ENCODE results near the gene CHD6.
A peak's percentile ranks its signal among the peaks of the same experiment; 100 is the strongest.

CHD6 gene

GRCh38 chr20:41617902-41618806 lies at the start of gene CHD6:
TSS of gene CHD6 (minus strand) at chr20:41618377. CDS start at chr20:41551337, 67,040 bp downstream.
- peak; percentile 97 for DNase-seq

DNA sequence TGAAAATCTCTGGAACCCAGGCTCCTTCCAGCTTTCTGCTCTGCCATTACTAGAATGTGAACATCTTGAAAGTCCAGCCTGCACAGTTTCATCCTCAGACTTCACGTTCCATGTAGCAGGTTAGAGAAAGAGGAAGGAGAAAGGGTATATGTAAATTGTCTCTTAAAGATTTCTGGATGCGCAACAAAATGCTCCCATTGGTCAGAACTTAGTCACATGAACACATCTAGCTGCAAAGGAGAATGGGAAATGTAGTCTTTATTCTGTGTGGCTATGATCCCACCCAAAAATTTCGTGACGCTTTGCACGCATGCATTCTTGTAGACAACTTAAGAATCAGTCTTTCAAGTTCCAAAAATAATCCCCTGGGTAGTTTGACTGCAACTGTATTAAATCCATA lies 46.4 kb upstream of the CHD6 start:
- no peak for DNase-seq

GRCh38 chr20:41657655-41658054 lies 39.5 kb upstream of the CHD6 start:
- DNase-seq, result no peak

DNA sequence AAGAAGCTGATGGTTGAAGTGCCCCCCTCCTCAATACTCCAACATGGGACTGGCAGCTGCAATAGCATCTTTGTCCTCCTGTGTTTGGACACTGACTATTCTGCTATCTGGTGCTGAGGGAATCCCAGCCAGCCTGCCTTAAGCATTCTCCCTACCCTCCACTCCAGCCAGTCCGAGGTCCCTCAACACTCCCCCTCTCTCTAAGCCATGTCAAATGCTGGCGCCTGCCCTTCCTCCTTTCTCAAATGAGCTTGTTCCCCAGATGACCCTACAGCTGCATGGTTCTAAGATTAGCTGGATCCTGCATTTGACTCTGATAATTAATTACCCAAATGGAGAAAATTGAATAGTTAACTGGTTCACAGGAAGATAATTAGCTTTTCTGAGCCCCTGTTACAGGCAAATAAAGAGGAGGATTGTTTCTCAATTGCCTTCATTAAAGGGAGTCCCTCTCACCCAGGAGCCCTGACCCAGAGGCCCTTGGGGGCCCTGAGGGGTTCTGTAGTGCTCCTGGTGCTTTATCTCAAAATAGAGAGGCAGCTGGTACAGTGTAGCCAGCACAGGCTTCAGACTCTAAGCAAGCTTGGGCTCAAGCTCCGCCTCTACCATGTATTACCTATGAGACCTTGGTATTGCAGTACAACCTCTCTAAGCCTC lies 37.9 kb upstream of the CHD6 start:
- no peak for DNase-seq

DNA sequence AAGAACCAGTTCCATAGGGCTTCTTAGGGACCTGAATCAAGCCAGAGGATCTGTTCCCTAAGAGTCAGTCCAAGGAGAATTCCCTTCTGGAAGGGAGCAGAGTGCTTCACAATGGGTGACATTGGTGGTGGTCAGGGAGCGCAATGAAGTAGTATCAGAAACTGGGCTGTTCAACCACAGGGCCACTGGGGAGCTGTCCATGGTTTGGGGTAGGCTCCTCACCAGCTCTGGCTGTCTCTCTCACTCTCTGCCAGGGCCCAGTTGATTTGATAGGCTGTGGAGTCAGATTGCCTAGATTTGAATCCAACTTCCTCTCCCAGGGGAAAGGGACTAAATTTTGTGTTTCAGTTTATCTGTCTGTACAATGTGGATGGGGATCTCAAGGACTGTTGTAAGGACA lies 36.7 kb upstream of the CHD6 start:
- DNase-seq, result no peak

DNA sequence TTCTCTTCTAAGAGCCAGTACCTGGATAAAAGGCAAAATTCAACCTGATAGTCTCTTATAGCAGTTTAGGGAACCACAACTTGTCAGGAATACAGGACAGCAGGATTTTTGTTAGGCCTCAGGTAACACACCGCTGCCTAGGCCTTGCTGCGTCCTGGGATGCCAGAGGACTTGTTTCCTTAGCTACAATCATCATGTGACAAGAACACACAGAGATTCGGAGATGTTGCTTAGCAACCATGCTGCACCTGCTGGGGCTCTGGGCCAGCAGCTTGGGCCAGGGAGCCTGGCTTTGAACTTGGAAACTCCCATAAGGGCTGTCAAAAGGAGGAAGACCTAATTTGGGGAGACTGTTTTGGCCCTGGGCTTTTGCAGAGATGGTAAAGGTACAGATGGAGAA lies 36.1 kb upstream of the CHD6 start:
- DNase-seq, result no peak

DNA sequence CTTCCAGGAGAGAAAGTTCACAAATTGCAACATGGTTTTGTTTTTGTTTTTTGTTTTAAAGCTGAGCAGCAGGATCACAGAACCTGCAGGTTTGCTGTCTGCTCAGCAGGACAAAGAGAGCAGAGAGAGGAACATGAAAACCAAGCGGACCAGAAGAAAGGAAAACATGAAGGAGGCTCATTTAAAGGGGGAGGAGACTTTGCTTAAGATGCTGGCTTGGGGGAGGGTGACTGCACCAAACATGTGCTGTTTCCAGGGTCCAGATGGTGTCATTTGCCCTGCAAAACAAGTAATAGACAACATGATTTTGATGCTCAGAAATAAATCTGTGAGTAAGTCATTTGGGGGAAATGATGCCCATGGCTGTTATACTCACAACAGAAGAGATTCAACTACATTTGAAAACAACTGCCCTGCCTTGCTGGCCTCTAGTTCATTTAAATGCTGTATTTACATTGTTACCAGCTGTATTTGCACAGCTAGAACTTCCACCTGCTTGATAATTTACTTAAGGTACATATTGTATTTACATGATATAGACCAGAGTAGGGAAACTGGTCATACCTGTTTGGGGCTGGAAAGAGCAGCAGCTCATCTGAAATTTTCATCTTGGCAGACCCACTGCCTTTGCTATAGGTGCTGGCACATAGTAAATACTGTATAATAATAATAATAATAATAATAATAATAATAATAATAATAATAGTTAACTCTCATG lies 32.2 kb upstream of the CHD6 start:
- no peak for DNase-seq

DNA sequence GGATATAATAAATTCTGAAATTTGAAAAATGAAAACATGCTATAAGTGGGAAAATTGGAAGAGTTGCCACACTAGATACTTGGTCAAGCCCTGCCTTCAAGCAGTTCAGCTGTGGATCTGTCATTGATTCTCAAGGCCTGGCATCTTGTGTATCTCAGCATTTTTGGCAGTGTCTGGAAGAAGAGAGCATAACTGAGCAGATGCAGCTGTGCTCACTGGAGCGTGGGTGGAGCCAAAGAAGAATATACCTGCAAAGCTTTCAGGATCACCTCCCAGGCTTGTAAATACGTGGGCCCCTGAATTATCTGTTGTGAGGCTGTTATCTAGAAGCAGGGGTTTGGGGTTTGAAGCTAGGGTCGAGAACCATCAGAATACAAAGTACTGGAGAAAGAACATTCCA lies 31.3 kb upstream of the CHD6 start:
- no peak for DNase-seq

- no peak for DNase-seq
Observed at GRCh38 chr20:41645372-41645771, 27.2 kb upstream of the CHD6 start.

- no peak for DNase-seq
Observed at GRCh38 chr20:41643504-41643938, 25.3 kb upstream of the CHD6 start.

GRCh38 chr20:41639630-41640029 lies 21.5 kb upstream of the CHD6 start:
- DNase-seq, result no peak

GRCh38 chr20:41638456-41638855 lies 20.3 kb upstream of the CHD6 start:
- DNase-seq, result no peak

DNA sequence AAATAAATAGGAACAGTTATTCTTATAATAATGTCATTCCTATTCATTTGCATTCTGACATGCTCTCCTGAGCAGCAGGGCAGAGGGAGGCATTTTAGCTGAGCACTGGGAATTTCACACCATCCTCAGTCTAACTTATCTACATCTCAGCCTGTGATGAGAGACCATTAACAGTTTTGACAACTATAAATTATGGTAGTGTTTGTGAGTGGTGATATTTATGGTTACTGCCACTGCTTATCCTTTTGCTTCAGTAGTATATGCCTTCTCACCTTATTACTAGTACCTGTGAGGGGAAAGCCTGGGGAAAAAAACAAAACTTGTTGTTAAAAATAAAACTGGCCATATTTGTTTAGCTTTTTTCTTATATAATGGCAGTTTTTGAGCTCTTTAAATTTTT lies 17.0 kb upstream of the CHD6 start:
- DNase-seq, result no peak

DNA sequence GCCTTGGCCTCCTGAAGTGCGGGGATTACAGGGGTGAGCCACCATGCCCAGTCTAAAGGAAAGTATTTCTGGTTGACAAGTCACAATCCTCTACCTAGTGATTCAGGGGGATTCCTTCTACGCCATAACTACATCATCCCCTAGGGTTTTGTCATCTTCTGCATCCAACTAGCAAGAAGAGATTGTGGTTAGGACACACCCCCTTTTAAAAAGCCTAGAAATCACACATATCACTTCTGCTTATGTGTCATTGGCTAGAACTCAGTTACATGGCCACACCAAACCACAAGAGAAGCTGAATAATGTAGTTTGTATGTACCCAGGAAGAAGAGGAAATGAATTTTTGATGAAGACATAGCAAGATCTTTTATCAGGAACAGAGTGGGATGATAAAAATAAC lies 14.7 kb upstream of the CHD6 start:
- DNase-seq, result no peak

DNA sequence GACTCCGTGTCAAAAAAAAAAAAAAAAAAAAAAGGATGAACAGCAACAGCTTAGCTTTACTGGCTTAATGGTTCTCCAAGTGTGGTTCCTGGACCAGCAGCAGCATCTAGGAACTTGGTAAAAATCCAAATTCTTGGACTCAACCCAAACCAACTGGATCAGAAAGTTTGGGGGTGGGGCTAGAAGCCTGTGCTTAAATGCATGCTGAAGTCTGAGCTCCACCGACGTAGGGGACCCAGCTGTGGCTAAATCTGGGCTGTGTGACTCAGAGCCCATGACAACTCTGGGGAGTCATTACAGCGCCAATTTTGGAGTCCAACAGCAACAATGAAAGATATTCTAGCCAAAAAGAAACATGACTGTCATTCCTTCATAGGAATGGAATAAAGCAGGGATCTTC lies 13.6 kb upstream of the CHD6 start:
- DNase-seq, result no peak

DNA sequence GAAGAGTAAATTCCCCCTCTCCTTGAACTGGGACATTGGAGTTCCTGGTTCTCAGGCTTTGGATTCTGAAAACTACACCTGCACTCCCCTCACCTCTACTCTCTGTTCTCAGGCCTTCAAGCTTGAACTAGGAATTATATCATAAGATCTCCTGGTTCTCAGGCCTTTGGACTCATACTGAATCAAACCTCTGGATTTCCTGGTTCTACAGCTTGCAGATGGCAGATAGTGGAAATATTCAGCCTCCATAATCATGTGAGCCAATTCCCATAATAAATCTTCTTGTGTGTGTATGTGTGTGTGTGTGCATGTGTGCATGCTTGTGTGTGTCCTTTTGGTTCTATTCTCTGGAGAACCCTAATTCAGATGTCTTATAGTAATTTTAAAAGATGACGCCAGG lies 12.7 kb upstream of the CHD6 start:
- no peak for DNase-seq

GRCh38 chr20:41627611-41628244 lies 9.6 kb upstream of the CHD6 start:
- DNase-seq, result no peak

GRCh38 chr20:41627001-41627495 lies 8.9 kb upstream of the CHD6 start:
- DNase-seq, result no peak

DNA sequence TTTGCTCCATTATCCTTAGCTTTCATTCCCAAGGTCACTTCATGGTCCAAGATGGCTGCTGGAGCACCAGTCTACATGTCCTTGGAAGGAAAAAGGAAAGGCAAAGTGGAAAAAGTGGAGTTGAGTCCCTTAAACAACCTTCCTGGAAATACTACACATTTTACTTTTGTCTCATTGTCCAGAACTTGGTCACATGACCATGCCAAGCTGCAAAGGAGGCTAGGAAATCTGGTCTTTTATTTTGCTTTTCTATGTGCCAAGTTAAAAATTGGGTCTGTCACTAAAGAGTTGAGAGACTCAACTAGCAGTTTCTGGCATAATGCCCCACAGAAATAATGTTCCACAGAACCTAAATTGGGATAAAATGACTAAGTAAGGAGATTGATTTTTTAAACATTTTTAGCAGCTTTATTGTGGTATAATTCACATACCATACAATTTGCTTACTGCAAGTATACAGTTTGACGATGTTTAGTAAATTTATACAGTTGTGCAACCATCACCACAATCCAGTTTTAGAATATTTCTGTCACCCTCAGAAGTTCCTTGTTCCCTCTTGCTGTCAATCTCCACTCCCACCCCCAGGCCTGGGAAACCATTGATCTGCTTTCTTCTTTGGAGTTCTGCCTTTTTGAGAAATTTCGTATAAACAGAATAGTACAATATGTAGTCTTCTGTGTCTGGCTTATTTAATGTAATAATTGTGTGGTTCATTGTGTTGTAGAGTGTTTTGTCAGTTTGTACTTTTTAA lies 5.6 kb upstream of the CHD6 start:
- no peak for DNase-seq

- no peak for DNase-seq
Observed at GRCh38 chr20:41622584-41622983, 4.4 kb upstream of the CHD6 start.

DNA sequence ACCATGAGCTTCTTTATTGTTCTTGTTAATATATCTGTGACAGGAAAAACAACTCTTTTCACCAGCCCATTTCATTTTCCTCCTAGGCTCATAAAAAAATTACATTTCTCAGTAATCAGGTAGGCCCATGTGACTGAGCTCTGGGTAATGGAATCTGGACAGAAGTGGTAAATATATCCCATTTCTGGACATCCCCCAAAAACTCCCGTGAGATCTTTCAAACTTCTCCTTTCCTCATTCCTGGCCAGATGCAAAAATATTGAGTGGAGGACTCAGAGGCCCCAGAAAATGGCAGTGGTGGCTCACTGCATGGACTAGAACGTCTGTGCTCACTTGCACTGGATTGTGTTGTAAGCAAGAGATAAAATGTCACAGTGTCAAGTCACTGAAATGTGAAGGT lies 3.8 kb upstream of the CHD6 start:
- DNase-seq, result no peak

DNA sequence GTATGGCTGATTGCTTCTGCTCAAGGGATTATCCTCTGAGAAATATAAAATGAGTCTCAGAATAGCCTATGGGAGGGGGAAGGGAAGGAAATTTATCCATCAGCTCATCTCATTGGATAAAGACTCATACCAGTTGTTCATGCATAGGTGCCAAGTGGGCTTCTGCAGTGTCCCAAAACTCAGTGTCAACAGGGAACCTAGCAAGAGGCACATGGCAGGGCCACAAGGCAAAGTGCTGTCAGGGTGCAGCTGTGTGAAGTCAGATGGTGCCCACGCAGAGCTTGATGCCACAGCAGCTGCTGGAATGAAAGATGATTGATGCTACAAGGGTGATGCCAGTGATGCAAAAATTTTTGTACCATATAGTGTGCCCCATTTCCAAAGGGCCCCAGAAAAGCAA lies 3.2 kb upstream of the CHD6 start:
- no peak for DNase-seq

Measured in activated CD4-positive, alpha-beta T cell treated with anti-CD3 and anti-CD28 coated beads for 1 hour (primary cell).